ENCODE data around the gene KDM7A. TPM values are rescaled to one million over a fixed set of nuclear protein-coding genes. Genes with fewer than 3 reads are reported as not detected.

Gene KDM7A
- total and polyA plus RNA-seq, 2 of the 8 experiments (the other 6 are each of a cell fraction or from before 2014, with no cell fraction given), result 2.2 to 12.5 TPM

- no peak for TF ChIP-seq CHD7 (IDR thresholded peaks at IDR 0.05; ENCODE audit: insufficient replicate concordance, low read length)
- TF ChIP-seq POLR2AphosphoS5 (IDR thresholded peaks at IDR 0.05; ENCODE audit: low read depth, low read length), result no peak
- TF ChIP-seq RXRA (IDR thresholded peaks at IDR 0.05; ENCODE audit: insufficient read depth, low read depth, low read length), result no peak
Observed at GRCh38 chr7:140047197-140047596, 129.6 kb downstream of the KDM7A start (continued).
